DMS79 (cell line): Measurements from ENCODE around the gene B3GAT2.

Experiments
- DNase-seq: peaks from one replicate; lab custom pipeline; 2025; lab: John Stamatoyannopoulos, UW

The B3GAT2 gene

GRCh38 chr6:70843328-70843918 is 113.4 kb downstream of the B3GAT2 start:
- DNase-seq, result no peak

GRCh38 chr6:70842541-70842940 is 114.3 kb downstream of the B3GAT2 start:
- no peak for DNase-seq

GRCh38 chr6:70841112-70841511 is 115.7 kb downstream of the B3GAT2 start:
- DNase-seq, result no peak

- no peak for DNase-seq
Measured at GRCh38 chr6:70839286-70840266, 117.3 kb downstream of the B3GAT2 start.

- DNase-seq, result peak; percentile 27
Measured at GRCh38 chr6:70838907-70839285, 118.0 kb downstream of the B3GAT2 start.

- no peak for DNase-seq
Measured at GRCh38 chr6:70834520-70834919, 122.3 kb downstream of the B3GAT2 start.

GRCh38 chr6:70831427-70831826 is 125.4 kb downstream of the B3GAT2 start:
- no peak for DNase-seq

GRCh38 chr6:70823651-70824050 is 133.2 kb downstream of the B3GAT2 start:
- DNase-seq, result no peak

- no peak for DNase-seq
Measured at GRCh38 chr6:70821751-70822150, 135.1 kb downstream of the B3GAT2 start.

GRCh38 chr6:70820778-70821177 is 136.1 kb downstream of the B3GAT2 start:
- DNase-seq, result no peak

- DNase-seq, result no peak
Measured at GRCh38 chr6:70819646-70820045, 137.2 kb downstream of the B3GAT2 start.

GRCh38 chr6:70813885-70814284 is 143.0 kb downstream of the B3GAT2 start:
- DNase-seq, result no peak

- no peak for DNase-seq
Measured at GRCh38 chr6:70811788-70812187, 145.1 kb downstream of the B3GAT2 start.
